Upper lobe of left lung (tissue), 4 donors: ENCODE data around the gene FEZ2.
"Not testable (repeated sequence)": the region's sequence is repeated elsewhere in the genome, so short reads cannot be mapped to it uniquely, and the experiment has no call there.

Source experiments
- POLR2A ChIP-seq, 4 donors: fragments of 450-650 bp; IDR thresholded peaks; one replicate each; pipeline ENCODE4 v1.5.1; 2016 to 2017; ENCODE audit warnings: antibody characterized with exemption in 4 of 4, mild to moderate bottlenecking in 2 of 4
- TF ChIP-seq, protein P1 (sequence below), 6 experiments: fragments of 450-650 bp in 4 of 6; fragments of 200-600 bp in 2 of 6; sonication (generic) in 2 of 6; IDR thresholded peaks; one replicate each; pipeline ENCODE4 v1.5.1; 2016 to 2019; ENCODE audit warnings: antibody characterized with exemption in 6 of 6

DNA sequence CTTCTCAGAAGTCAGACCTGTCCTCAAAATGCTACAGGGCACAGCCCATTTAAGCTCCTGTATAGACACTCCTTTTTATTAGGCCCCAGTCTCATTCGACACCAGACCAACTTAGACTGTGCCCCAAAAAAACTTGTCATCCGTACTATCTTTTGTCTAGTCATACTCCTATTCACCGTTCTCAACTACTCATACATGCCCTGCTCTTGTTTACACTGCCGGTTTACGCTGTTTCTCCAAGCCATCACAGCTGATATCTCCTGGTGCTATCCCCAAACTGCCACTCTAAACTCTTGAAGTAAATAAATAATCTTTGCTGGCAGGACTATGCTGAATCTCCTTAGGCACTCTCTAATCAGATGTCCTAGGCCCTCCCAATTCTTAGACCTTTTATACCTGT, 5.7 kb upstream of the FEZ2 start:
- TF ChIP-seq, protein P1, sequence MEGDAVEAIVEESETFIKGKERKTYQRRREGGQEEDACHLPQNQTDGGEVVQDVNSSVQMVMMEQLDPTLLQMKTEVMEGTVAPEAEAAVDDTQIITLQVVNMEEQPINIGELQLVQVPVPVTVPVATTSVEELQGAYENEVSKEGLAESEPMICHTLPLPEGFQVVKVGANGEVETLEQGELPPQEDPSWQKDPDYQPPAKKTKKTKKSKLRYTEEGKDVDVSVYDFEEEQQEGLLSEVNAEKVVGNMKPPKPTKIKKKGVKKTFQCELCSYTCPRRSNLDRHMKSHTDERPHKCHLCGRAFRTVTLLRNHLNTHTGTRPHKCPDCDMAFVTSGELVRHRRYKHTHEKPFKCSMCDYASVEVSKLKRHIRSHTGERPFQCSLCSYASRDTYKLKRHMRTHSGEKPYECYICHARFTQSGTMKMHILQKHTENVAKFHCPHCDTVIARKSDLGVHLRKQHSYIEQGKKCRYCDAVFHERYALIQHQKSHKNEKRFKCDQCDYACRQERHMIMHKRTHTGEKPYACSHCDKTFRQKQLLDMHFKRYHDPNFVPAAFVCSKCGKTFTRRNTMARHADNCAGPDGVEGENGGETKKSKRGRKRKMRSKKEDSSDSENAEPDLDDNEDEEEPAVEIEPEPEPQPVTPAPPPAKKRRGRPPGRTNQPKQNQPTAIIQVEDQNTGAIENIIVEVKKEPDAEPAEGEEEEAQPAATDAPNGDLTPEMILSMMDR (IDR thresholded peaks at IDR 0.05): not testable (repeated sequence)
- TF ChIP-seq POLR2A (IDR thresholded peaks at IDR 0.05): not testable (repeated sequence)
